Measurements from ENCODE around the gene MEIS2.

The MEIS2 gene

DNA sequence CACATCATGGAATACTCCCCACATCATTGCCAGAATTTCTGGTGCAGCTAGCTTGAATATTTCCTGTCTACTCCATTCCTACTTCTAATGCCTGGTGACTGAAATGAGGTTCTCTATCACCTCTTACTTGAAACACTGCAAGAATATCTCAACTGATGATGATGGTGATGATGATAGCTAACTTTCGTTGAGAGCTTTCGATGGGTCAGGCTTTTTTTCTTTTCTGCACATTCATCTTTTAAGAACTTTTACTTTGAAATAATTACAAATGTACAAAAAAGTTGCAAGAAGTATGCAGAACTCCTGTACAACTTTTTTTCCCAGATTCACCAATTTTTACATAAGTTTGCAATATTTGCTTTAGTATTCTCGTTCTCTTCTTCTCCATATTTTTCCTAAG lies 233.5 kb downstream of the MEIS2 start:
- POLR2A ChIA-PET, result no interaction called here
- no peak for DNase-seq (ENCODE audit: extremely low spot score)
- TF ChIP-seq CTBP1 (IDR thresholded peaks at IDR 0.05; ENCODE audit: borderline replicate concordance), result no peak
- TF ChIP-seq FOXM1 (IDR thresholded peaks at IDR 0.05; ENCODE audit: borderline replicate concordance), result no peak
- TF ChIP-seq SUZ12 (IDR thresholded peaks at IDR 0.05), result no peak
- TF ChIP-seq SP1 (IDR thresholded peaks at IDR 0.05), result no peak
- no peak for TF ChIP-seq NFRKB (IDR thresholded peaks at IDR 0.05)
- no peak for TF ChIP-seq BHLHE40 (IDR thresholded peaks at IDR 0.05; ENCODE audit: borderline replicate concordance)
- no peak for TF ChIP-seq FOXA1 (IDR thresholded peaks at IDR 0.05)
- no peak for TF ChIP-seq HDGF (IDR thresholded peaks at IDR 0.05; ENCODE audit: borderline replicate concordance)
- no peak for TF ChIP-seq LEF1 (IDR thresholded peaks at IDR 0.05; ENCODE audit: borderline replicate concordance)
- CTCF ChIA-PET, result interaction anchor here (0.7 kb wide), 1 partner anchor 240 kb away, joined by 3 read pairs; no protein-coding TSS in a partner anchor

DNA sequence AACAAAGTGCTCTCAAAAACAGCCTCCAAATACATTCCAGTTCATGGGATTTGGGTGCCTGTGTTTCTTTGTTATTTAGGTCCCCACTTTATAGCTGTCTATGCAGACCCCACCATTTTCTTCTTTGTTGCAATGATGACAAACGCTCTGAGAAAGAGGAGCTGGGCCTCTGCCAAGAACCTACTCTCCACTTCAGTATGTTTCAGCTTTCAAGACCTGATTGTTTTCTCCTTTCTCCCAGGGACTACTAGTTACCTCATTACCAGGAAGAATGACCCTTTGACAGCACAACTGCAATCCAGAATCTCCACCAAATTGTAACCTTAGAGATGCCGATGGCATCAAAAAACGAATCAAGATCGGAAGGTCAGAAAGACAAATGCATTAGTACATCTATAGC lies 236.8 kb downstream of the MEIS2 start:
- no peak for DNase-seq (ENCODE audit: extremely low spot score)
- POLR2A ChIA-PET, result no interaction called here
- CTCF ChIA-PET, result no interaction called here
- TF ChIP-seq NFRKB (IDR thresholded peaks at IDR 0.05), result no peak
- TF ChIP-seq SUZ12 (IDR thresholded peaks at IDR 0.05), result no peak
- no peak for TF ChIP-seq L3MBTL2 (conservative IDR thresholded peaks at IDR 0.05)
- TF ChIP-seq LEF1 (IDR thresholded peaks at IDR 0.05; ENCODE audit: borderline replicate concordance), result no peak
- no peak for TF ChIP-seq ARNT (IDR thresholded peaks at IDR 0.05)
- no peak for TF ChIP-seq BHLHE40 (IDR thresholded peaks at IDR 0.05; ENCODE audit: borderline replicate concordance)
- no peak for TF ChIP-seq FOXM1 (IDR thresholded peaks at IDR 0.05; ENCODE audit: borderline replicate concordance)
- no peak for TF ChIP-seq HDGF (IDR thresholded peaks at IDR 0.05; ENCODE audit: borderline replicate concordance)
- no peak for TF ChIP-seq TARDBP (IDR thresholded peaks at IDR 0.05)
- no peak for TF ChIP-seq PKNOX1 (IDR thresholded peaks at IDR 0.05)
- no peak for TF ChIP-seq CTBP1 (IDR thresholded peaks at IDR 0.05; ENCODE audit: borderline replicate concordance)

DNA sequence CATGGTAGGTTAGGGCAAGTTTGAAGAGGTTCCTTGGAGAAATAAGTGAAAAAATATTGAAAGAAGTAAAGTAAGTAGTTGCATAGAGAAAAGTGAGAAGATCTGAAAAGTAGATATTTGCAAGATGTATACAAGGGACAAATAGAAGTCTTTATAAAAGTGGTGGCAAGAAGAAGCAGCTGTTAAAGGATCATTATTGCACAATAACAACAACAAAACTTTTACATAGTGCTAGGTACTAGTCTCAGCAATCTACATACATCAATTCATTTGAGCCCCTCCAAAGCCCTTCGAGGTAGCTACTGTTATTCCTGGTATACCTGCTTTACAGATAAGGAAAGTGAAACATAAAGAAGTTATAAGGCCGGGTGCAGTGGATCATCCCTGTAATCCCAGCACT lies 239.6 kb downstream of the MEIS2 start:
- CTCF ChIA-PET, result no interaction called here
- TF ChIP-seq LEF1 (IDR thresholded peaks at IDR 0.05; ENCODE audit: borderline replicate concordance), result no peak
- TF ChIP-seq TARDBP (IDR thresholded peaks at IDR 0.05), result no peak
- no peak for TF ChIP-seq NFRKB (IDR thresholded peaks at IDR 0.05)
- TF ChIP-seq FOXA1 (IDR thresholded peaks at IDR 0.05), result no peak
- TF ChIP-seq L3MBTL2 (conservative IDR thresholded peaks at IDR 0.05), result no peak
- TF ChIP-seq CTBP1 (IDR thresholded peaks at IDR 0.05; ENCODE audit: borderline replicate concordance), result no peak
- TF ChIP-seq HDGF (IDR thresholded peaks at IDR 0.05; ENCODE audit: borderline replicate concordance), result no peak
- no peak for TF ChIP-seq SUZ12 (IDR thresholded peaks at IDR 0.05)
- no peak for TF ChIP-seq ZNF384 (IDR thresholded peaks at IDR 0.05)
- TF ChIP-seq FOXM1 (IDR thresholded peaks at IDR 0.05; ENCODE audit: borderline replicate concordance), result no peak
- TF ChIP-seq PKNOX1 (IDR thresholded peaks at IDR 0.05), result no peak
- no peak for TF ChIP-seq ARNT (IDR thresholded peaks at IDR 0.05)
- no peak for TF ChIP-seq FOXK2 (IDR thresholded peaks at IDR 0.05)
- TF ChIP-seq ELF4 (IDR thresholded peaks at IDR 0.05), result no peak
- no peak for TF ChIP-seq BHLHE40 (IDR thresholded peaks at IDR 0.05; ENCODE audit: borderline replicate concordance)
- TF ChIP-seq SP1 (IDR thresholded peaks at IDR 0.05), result no peak
- POLR2A ChIA-PET, result no interaction called here
- DNase-seq (ENCODE audit: extremely low spot score), result no peak

GRCh38 chr15:36858423-36858822 lies 241.9 kb downstream of the MEIS2 start:
- POLR2A ChIA-PET, result no interaction called here
- TF ChIP-seq ELF4 (IDR thresholded peaks at IDR 0.05) (no peak), ZNF384 (IDR thresholded peaks at IDR 0.05) (no peak), SUZ12 (IDR thresholded peaks at IDR 0.05) (no peak), FOXA1 (IDR thresholded peaks at IDR 0.05) (no peak), FOXK2 (IDR thresholded peaks at IDR 0.05) (no peak), SP1 (IDR thresholded peaks at IDR 0.05) (no peak), L3MBTL2 (conservative IDR thresholded peaks at IDR 0.05) (no peak)
- DNase-seq (ENCODE audit: extremely low spot score), result no peak
- CTCF ChIA-PET, result no interaction called here

- no peak for TF ChIP-seq HDGF (IDR thresholded peaks at IDR 0.05; ENCODE audit: borderline replicate concordance)
- no peak for TF ChIP-seq SP1 (IDR thresholded peaks at IDR 0.05)
- no peak for TF ChIP-seq PKNOX1 (IDR thresholded peaks at IDR 0.05)
- no peak for TF ChIP-seq LEF1 (IDR thresholded peaks at IDR 0.05; ENCODE audit: borderline replicate concordance)
- no peak for TF ChIP-seq BHLHE40 (IDR thresholded peaks at IDR 0.05; ENCODE audit: borderline replicate concordance)
- no peak for TF ChIP-seq FOXA1 (IDR thresholded peaks at IDR 0.05)
- no peak for TF ChIP-seq L3MBTL2 (conservative IDR thresholded peaks at IDR 0.05)
- ChIA-PET CTCF (no interaction called here), POLR2A (no interaction called here)
- no peak for DNase-seq (ENCODE audit: extremely low spot score)
Observed at GRCh38 chr15:36856339-36856973, 243.9 kb downstream of the MEIS2 start.

DNA sequence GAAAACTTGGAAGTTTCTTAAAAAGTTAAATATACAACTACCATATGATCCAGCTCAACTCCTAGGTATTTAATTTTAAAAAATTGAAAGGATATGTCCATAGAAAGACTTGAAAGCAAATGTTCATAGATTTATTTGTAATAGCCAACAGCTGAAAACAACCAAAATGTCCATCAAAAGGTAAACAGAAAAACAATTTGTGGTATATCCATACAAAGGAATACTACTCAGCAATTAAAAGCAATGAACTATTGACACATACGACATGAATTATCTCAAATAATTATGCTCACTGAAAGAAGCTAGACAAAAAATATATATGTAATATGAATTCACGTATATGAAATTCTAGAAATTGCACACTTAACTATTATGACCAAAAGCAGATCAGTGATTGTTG lies 249.5 kb downstream of the MEIS2 start:
- CTCF ChIA-PET, result no interaction called here
- TF ChIP-seq CTBP1 (IDR thresholded peaks at IDR 0.05; ENCODE audit: borderline replicate concordance) (no peak), FOXA1 (IDR thresholded peaks at IDR 0.05) (no peak), FOXM1 (IDR thresholded peaks at IDR 0.05; ENCODE audit: borderline replicate concordance) (no peak), SUZ12 (IDR thresholded peaks at IDR 0.05) (no peak), NFRKB (IDR thresholded peaks at IDR 0.05) (no peak), BHLHE40 (IDR thresholded peaks at IDR 0.05; ENCODE audit: borderline replicate concordance) (no peak), L3MBTL2 (conservative IDR thresholded peaks at IDR 0.05) (no peak), LEF1 (IDR thresholded peaks at IDR 0.05; ENCODE audit: borderline replicate concordance) (no peak), ARNT (IDR thresholded peaks at IDR 0.05) (no peak), ZNF384 (IDR thresholded peaks at IDR 0.05) (no peak), PKNOX1 (IDR thresholded peaks at IDR 0.05) (no peak), FOXK2 (IDR thresholded peaks at IDR 0.05) (no peak), SP1 (IDR thresholded peaks at IDR 0.05) (no peak), HDGF (IDR thresholded peaks at IDR 0.05; ENCODE audit: borderline replicate concordance) (no peak), ELF4 (IDR thresholded peaks at IDR 0.05) (no peak), TARDBP (IDR thresholded peaks at IDR 0.05) (no peak)
- POLR2A ChIA-PET, result no interaction called here
- DNase-seq (ENCODE audit: extremely low spot score), result no peak

Measured in HEK293T (cell line).